HG03558 (cell line): ENCODE data around the gene ZNF79.

Experiments used
- ATAC-seq: cut with Tn5 transposase; IDR thresholded peaks from one replicate; pipeline ENCODE4 v1.9.1; 2021; ENCODE audit warnings: moderate number of reproducible peaks; ENCODE audit not compliant: unreplicated experiment; ENCODE audit errors: extremely low read depth

Gene ZNF79

GRCh38 chr9:127491516-127491915 lies 67.3 kb downstream of the ZNF79 start:
- ATAC-seq: no peak

GRCh38 chr9:127492616-127493015 lies 68.4 kb downstream of the ZNF79 start:
- ATAC-seq: no peak

GRCh38 chr9:127493592-127494303 lies 69.6 kb downstream of the ZNF79 start:
- ATAC-seq: no peak

GRCh38 chr9:127494304-127494702 lies 70.1 kb downstream of the ZNF79 start:
- ATAC-seq: no peak
